ENCODE data around the gene HOXD4.

The HOXD4 gene

GRCh38 chr2:176115883-176116813, 35.2 kb upstream of the HOXD4 start, which contains the start of gene HOXD10:
HOXD10 (plus strand) TSS chr2:176116778; CDS start chr2:176116834, 56 bp downstream.
- Histone ChIP-seq H3K4me3 (ENCODE audit: low read depth, low read length) (peak within 1 kb of the TSS; percentile 11; the same call in 1 of the 2 replicates), H3K9me3 (ENCODE audit: control insufficient read depth, insufficient read depth, low read depth, low read length) (no peaks in the 10 kb centered on the region), H3K27ac (ENCODE audit: extremely low read depth, low read depth, low read length) (peak within 1 kb of the TSS; percentile 34; the same call in 1 of the 2 replicates), H3K4me1 (ENCODE audit: control insufficient read depth, insufficient read depth, low read length) (no peaks in the 10 kb centered on the region), H3K36me3 (ENCODE audit: control insufficient read depth in 2 of 2, insufficient read depth in 1 of 2, low read length in 2 of 2) (peaks cover 17 to 99% of the 10 kb centered on the region in 2 experiments; a peak in 2 of 3 replicates)
- POLR2A ChIA-PET: no interaction called here
- CTCF ChIA-PET: interaction anchor here (0.6 kb wide), 1 partner anchor 11 kb away, joined by 3 read pairs; no protein-coding TSS in a partner anchor
- TF ChIP-seq ZNF585B (tag by site-specific recombination; IDR thresholded peaks at IDR 0.05) (peak; percentile 42; the same call in 1 of the 2 replicates), RBAK (tag by site-specific recombination; IDR thresholded peaks at IDR 0.05) (no peak), ZNF202 (tag by site-specific recombination; IDR thresholded peaks at IDR 0.05; ENCODE audit: borderline replicate concordance) (0 out of 2 replicates have a peak, but pooled peaks have one; percentile 36)

- H3K4me1 ChIP-seq (ENCODE audit: control insufficient read depth, insufficient read depth, low read length): no peaks in the 10 kb centered on the region
- CTCF ChIA-PET: interaction anchor here (0.9 to 1.0 kb wide), 2 partner anchors 10 to 701 kb away, joined by 3 to 4 read pairs; no protein-coding TSS in a partner anchor
- POLR2A ChIA-PET: no interaction called here
These were observed 34.1 kb upstream of the HOXD4 start for GRCh38 chr2:176117162-176117822.

DNA sequence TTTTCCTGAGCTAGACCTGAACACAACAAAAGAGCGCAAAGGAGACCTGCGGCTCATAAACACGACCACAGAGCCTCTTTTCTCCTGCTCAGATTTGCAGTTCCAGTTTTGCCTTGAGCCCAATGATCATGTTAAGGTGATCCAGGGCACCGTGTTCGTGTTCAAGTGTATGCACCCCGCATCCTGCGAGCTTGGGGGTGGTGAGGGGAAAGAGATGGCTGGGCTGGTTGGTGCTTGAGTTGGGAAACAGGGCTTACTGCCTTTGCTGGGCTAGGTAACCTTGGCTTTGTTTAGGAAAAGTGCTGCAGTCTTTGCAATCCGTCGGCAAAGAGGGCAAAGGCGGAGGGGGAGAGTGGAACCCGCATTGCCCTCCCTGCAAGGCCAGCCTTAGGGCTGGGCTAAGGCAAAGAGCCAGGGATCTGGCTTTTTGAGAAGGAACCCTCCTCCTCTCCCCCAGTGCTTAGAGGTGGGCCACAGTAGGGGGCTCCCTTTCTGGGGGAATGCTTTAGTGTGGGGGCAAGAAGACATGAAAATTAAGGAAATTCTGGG, 33.5 kb upstream of the HOXD4 start:
- H3K4me3 ChIP-seq (ENCODE audit: low read depth, low read length): no peak overlapping the region
- H3K27ac ChIP-seq (ENCODE audit: extremely low read depth, low read depth, low read length): peak overlapping the region; percentile 34; the same call in 1 of the 2 replicates
- ChIA-PET POLR2A (no interaction called here), CTCF (interaction anchor here (0.6 to 1.0 kb wide), 3 partner anchors 9 to 700 kb away, joined by 3 to 4 read pairs (median 3); no protein-coding TSS in a partner anchor)
- no peaks in the 10 kb centered on the region for H3K9me3 ChIP-seq (ENCODE audit: control insufficient read depth, insufficient read depth, low read depth, low read length)
- H3K36me3 ChIP-seq (ENCODE audit: control insufficient read depth in 2 of 2, insufficient read depth in 1 of 2, low read length in 2 of 2): peaks cover 14 to 99% of the 10 kb centered on the region in 2 experiments; a peak in 2 of 3 replicates
- no peaks in the 10 kb centered on the region for H3K4me1 ChIP-seq (ENCODE audit: control insufficient read depth, insufficient read depth, low read length)
- TF ChIP-seq ZNF175 (tag by site-specific recombination; IDR thresholded peaks at IDR 0.05) (no peak), SP2 (tag by site-specific recombination; IDR thresholded peaks at IDR 0.05) (no peak), ZNF707 (tag by site-specific recombination; IDR thresholded peaks at IDR 0.05) (no peak), ZSCAN5A (tag by site-specific recombination; IDR thresholded peaks at IDR 0.05) (no peak), ZNF704 (tag by site-specific recombination; IDR thresholded peaks at IDR 0.05) (no peak), ZNF211 (tag by site-specific recombination; IDR thresholded peaks at IDR 0.05; ENCODE audit: low read depth) (no peak), ZNF791 (tag by site-specific recombination; IDR thresholded peaks at IDR 0.05) (no peak)
- TF ChIP-seq, protein P1, sequence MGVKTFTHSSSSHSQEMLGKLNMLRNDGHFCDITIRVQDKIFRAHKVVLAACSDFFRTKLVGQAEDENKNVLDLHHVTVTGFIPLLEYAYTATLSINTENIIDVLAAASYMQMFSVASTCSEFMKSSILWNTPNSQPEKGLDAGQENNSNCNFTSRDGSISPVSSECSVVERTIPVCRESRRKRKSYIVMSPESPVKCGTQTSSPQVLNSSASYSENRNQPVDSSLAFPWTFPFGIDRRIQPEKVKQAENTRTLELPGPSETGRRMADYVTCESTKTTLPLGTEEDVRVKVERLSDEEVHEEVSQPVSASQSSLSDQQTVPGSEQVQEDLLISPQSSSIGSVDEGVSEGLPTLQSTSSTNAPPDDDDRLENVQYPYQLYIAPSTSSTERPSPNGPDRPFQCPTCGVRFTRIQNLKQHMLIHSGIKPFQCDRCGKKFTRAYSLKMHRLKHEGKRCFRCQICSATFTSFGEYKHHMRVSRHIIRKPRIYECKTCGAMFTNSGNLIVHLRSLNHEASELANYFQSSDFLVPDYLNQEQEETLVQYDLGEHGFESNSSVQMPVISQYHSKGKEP (tag by site-specific recombination; IDR thresholded peaks at IDR 0.05): no peak
- TF ChIP-seq, protein P2, sequence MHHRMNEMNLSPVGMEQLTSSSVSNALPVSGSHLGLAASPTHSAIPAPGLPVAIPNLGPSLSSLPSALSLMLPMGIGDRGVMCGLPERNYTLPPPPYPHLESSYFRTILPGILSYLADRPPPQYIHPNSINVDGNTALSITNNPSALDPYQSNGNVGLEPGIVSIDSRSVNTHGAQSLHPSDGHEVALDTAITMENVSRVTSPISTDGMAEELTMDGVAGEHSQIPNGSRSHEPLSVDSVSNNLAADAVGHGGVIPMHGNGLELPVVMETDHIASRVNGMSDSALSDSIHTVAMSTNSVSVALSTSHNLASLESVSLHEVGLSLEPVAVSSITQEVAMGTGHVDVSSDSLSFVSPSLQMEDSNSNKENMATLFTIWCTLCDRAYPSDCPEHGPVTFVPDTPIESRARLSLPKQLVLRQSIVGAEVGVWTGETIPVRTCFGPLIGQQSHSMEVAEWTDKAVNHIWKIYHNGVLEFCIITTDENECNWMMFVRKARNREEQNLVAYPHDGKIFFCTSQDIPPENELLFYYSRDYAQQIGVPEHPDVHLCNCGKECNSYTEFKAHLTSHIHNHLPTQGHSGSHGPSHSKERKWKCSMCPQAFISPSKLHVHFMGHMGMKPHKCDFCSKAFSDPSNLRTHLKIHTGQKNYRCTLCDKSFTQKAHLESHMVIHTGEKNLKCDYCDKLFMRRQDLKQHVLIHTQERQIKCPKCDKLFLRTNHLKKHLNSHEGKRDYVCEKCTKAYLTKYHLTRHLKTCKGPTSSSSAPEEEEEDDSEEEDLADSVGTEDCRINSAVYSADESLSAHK (tag by site-specific recombination; IDR thresholded peaks at IDR 0.05): no peak

More at GRCh38 chr2:176117162-176117822, 34.1 kb upstream of the HOXD4 start:
- H3K4me3 ChIP-seq (ENCODE audit: low read depth, low read length): no peak overlapping the region
- no peaks in the 10 kb centered on the region for H3K9me3 ChIP-seq (ENCODE audit: control insufficient read depth, insufficient read depth, low read depth, low read length)
- peak overlapping the region; percentile 34; the same call in 1 of the 2 replicates for H3K27ac ChIP-seq (ENCODE audit: extremely low read depth, low read depth, low read length)
- H3K36me3 ChIP-seq (ENCODE audit: control insufficient read depth in 2 of 2, insufficient read depth in 1 of 2, low read length in 2 of 2): peaks cover 14 to 99% of the 10 kb centered on the region in 2 experiments; a peak in 2 of 3 replicates
- no peak for TF ChIP-seq ZNF623 (tag by site-specific recombination; IDR thresholded peaks at IDR 0.05)
- no peak for TF ChIP-seq ZBTB26 (tag by site-specific recombination; optimal IDR thresholded peaks at IDR 0.05)
- no peak for TF ChIP-seq ZNF701 (tag by site-specific recombination; IDR thresholded peaks at IDR 0.05)
- TF ChIP-seq ZNF677 (tag by site-specific recombination; IDR thresholded peaks at IDR 0.05): no peak
